NCI-H446 (cell line): ENCODE data around the gene DIDO1.
"Not testable (repeated sequence)": the region's sequence is repeated elsewhere in the genome, so short reads cannot be mapped to it uniquely, and the experiment has no call there.

Source experiments
- DNase-seq, 2 experiments: peaks; one replicate each; lab custom pipeline; 2025; lab: John Stamatoyannopoulos, UW

DIDO1 gene

GRCh38 chr20:62962891-62963613, 36.7 kb upstream of the DIDO1 start:
- no peak for DNase-seq

GRCh38 chr20:62962221-62962879, 36.0 kb upstream of the DIDO1 start:
- no peak for DNase-seq

- no peak for DNase-seq
These were observed 35.5 kb upstream of the DIDO1 start for GRCh38 chr20:62961799-62962198.

GRCh38 chr20:62961310-62961783, 35.0 kb upstream of the DIDO1 start:
- DNase-seq = no peak

- not testable (repeated sequence) for DNase-seq
These were observed 34.4 kb upstream of the DIDO1 start for GRCh38 chr20:62960446-62961309.

GRCh38 chr20:62959998-62960436, 33.7 kb upstream of the DIDO1 start:
- no peak for DNase-seq

GRCh38 chr20:62959101-62959971, 33.0 kb upstream of the DIDO1 start:
- DNase-seq = no peak

- no peak for DNase-seq
These were observed 32.2 kb upstream of the DIDO1 start for GRCh38 chr20:62958388-62959100.

GRCh38 chr20:62957136-62958117, 31.1 kb upstream of the DIDO1 start:
- DNase-seq = no peak

- DNase-seq = no peak
These were observed 30.3 kb upstream of the DIDO1 start for GRCh38 chr20:62956387-62957135.

GRCh38 chr20:62955519-62956386, 29.4 kb upstream of the DIDO1 start:
- no peak for DNase-seq

GRCh38 chr20:62953839-62954703, 27.8 kb upstream of the DIDO1 start:
- DNase-seq = no peak

GRCh38 chr20:62952968-62953838, 26.9 kb upstream of the DIDO1 start:
- no peak for DNase-seq

GRCh38 chr20:62952373-62952967, 26.2 kb upstream of the DIDO1 start, which contains the start of gene SLC17A9:
TSS of gene SLC17A9 (plus strand) at chr20:62952709. CDS start at chr20:62952831, 122 bp downstream.
- no peak for DNase-seq

- no peak for DNase-seq
These were observed 25.6 kb upstream of the DIDO1 start for GRCh38 chr20:62951896-62952372.
